Liver (tissue), 3 donors: ENCODE measurements around the gene LRPAP1.

Experiments
- ATF3 ChIP-seq: IDR thresholded peaks from 2 replicates; pipeline ENCODE4 v1.6.1; 2016; ENCODE audit warnings: antibody characterized with exemption
- EGR1 ChIP-seq, 2 donors: IDR thresholded peaks; 2 replicates each; pipeline ENCODE4 v1.6.1; 2016 to 2018; ENCODE audit warnings: antibody characterized with exemption in 2 of 2, low read depth in 2 of 2
- FOXA1 ChIP-seq: IDR thresholded peaks from 2 replicates; pipeline ENCODE4 v1.6.1; 2016; ENCODE audit warnings: antibody characterized with exemption
- RAD21 ChIP-seq, 2 donors: IDR thresholded peaks; 2 replicates each; pipeline ENCODE4 v1.6.1; 2016; ENCODE audit warnings: antibody characterized with exemption in 2 of 2, mild to moderate bottlenecking in 2 of 2
- TAF1 ChIP-seq: conservative IDR thresholded peaks from 2 replicates; pipeline ENCODE4 v1.6.1; 2016; ENCODE audit warnings: antibody characterized with exemption, mild to moderate bottlenecking
- YY1 ChIP-seq: IDR thresholded peaks from 2 replicates; pipeline ENCODE4 v1.6.1; 2016; ENCODE audit warnings: antibody characterized with exemption, mild to moderate bottlenecking
- TF ChIP-seq, protein P1 (sequence below): fragments of 150-350 bp; IDR thresholded peaks from 2 replicates; pipeline ENCODE4 v1.5.1; 2017; ENCODE audit warnings: improper control_type of control experiment, low read depth, low read length; ENCODE audit not compliant: missing input control
- TF ChIP-seq, protein P2 (sequence below): IDR thresholded peaks from 2 replicates; pipeline ENCODE4 v1.6.1; 2016; ENCODE audit warnings: antibody characterized with exemption
- TF ChIP-seq, protein P3 (sequence below): IDR thresholded peaks from 2 replicates; pipeline ENCODE4 v1.6.1; 2016; ENCODE audit warnings: antibody characterized with exemption, mild to moderate bottlenecking
- donor health status: healthy.
- donor health status: healthy.

DNA sequence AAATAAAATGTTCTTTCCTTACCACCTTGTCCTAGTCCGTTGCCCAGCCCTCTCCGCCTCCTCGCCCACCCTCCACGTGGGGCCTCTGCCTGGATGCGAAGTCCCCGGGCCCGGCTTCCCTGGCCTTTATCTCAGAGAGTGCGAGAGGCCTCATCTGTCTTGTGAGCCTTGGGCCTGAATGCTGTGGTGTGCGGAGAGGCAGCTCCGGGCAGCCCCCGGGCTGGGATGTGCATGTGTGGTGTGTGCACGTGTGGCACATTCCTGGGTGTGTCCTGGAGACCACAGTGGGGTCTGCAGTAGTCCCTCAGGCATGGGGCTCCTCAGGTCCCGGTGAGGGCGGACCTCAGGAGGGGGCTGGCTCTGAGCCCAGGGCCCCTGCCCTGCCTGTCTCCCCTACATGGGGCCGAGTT lies 37.8 kb downstream of the LRPAP1 start:
- TF ChIP-seq YY1: no peak
- TF ChIP-seq, protein P1, sequence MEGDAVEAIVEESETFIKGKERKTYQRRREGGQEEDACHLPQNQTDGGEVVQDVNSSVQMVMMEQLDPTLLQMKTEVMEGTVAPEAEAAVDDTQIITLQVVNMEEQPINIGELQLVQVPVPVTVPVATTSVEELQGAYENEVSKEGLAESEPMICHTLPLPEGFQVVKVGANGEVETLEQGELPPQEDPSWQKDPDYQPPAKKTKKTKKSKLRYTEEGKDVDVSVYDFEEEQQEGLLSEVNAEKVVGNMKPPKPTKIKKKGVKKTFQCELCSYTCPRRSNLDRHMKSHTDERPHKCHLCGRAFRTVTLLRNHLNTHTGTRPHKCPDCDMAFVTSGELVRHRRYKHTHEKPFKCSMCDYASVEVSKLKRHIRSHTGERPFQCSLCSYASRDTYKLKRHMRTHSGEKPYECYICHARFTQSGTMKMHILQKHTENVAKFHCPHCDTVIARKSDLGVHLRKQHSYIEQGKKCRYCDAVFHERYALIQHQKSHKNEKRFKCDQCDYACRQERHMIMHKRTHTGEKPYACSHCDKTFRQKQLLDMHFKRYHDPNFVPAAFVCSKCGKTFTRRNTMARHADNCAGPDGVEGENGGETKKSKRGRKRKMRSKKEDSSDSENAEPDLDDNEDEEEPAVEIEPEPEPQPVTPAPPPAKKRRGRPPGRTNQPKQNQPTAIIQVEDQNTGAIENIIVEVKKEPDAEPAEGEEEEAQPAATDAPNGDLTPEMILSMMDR: no peak
- no peak for TF ChIP-seq EGR1 (IDR thresholded peaks at IDR 0.05; ENCODE audit: low read depth in 2 of 2)
- TF ChIP-seq, protein P2, sequence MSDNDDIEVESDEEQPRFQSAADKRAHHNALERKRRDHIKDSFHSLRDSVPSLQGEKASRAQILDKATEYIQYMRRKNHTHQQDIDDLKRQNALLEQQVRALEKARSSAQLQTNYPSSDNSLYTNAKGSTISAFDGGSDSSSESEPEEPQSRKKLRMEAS: no peak
- TF ChIP-seq TAF1: no peak
- no peak for TF ChIP-seq RAD21 (IDR thresholded peaks at IDR 0.05)
- TF ChIP-seq FOXA1: no peak
- TF ChIP-seq ATF3: no peak
- TF ChIP-seq, protein P3, sequence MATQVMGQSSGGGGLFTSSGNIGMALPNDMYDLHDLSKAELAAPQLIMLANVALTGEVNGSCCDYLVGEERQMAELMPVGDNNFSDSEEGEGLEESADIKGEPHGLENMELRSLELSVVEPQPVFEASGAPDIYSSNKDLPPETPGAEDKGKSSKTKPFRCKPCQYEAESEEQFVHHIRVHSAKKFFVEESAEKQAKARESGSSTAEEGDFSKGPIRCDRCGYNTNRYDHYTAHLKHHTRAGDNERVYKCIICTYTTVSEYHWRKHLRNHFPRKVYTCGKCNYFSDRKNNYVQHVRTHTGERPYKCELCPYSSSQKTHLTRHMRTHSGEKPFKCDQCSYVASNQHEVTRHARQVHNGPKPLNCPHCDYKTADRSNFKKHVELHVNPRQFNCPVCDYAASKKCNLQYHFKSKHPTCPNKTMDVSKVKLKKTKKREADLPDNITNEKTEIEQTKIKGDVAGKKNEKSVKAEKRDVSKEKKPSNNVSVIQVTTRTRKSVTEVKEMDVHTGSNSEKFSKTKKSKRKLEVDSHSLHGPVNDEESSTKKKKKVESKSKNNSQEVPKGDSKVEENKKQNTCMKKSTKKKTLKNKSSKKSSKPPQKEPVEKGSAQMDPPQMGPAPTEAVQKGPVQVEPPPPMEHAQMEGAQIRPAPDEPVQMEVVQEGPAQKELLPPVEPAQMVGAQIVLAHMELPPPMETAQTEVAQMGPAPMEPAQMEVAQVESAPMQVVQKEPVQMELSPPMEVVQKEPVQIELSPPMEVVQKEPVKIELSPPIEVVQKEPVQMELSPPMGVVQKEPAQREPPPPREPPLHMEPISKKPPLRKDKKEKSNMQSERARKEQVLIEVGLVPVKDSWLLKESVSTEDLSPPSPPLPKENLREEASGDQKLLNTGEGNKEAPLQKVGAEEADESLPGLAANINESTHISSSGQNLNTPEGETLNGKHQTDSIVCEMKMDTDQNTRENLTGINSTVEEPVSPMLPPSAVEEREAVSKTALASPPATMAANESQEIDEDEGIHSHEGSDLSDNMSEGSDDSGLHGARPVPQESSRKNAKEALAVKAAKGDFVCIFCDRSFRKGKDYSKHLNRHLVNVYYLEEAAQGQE: no peak
